AG04449 (cell line): ENCODE results near the gene TNRC18.

ENCODE experiments used
- CTCF ChIA-PET: fragments of 350-600 bp; formaldehyde crosslinking; extraction: SDS; loops from one replicate; lab custom pipeline; 2021; ENCODE audit warnings: antibody characterized with exemption; lab: Yijun Ruan, JAX
- POLR2A ChIA-PET: fragments of 400-600, 350-600 bp; formaldehyde crosslinking; extraction: SDS; loops from one replicate; lab custom pipeline; 2020; ENCODE audit warnings: antibody characterized with exemption, inconsistent platforms; lab: Yijun Ruan, JAX
- DNase-seq: peaks from one replicate; pipeline ENCODE4 v3.0.0-alpha.2; 2010; ENCODE audit warnings: low read depth, low spot score
- H3K4me3 ChIP-seq: 2 replicates; pipeline ENCODE4 v1.5.1; 2011; ENCODE audit warnings: low read depth, mild to moderate bottlenecking, control low read depth, low read length
- TF ChIP-seq, protein P1 (sequence below): IDR thresholded peaks from one replicate; pipeline ENCODE4 v1.5.1; 2011; ENCODE audit warnings: mild to moderate bottlenecking, moderate library complexity, low read length, control low read depth, inconsistent platforms; ENCODE audit not compliant: insufficient read depth; ENCODE audit errors: missing control alignments

Gene TNRC18

DNA sequence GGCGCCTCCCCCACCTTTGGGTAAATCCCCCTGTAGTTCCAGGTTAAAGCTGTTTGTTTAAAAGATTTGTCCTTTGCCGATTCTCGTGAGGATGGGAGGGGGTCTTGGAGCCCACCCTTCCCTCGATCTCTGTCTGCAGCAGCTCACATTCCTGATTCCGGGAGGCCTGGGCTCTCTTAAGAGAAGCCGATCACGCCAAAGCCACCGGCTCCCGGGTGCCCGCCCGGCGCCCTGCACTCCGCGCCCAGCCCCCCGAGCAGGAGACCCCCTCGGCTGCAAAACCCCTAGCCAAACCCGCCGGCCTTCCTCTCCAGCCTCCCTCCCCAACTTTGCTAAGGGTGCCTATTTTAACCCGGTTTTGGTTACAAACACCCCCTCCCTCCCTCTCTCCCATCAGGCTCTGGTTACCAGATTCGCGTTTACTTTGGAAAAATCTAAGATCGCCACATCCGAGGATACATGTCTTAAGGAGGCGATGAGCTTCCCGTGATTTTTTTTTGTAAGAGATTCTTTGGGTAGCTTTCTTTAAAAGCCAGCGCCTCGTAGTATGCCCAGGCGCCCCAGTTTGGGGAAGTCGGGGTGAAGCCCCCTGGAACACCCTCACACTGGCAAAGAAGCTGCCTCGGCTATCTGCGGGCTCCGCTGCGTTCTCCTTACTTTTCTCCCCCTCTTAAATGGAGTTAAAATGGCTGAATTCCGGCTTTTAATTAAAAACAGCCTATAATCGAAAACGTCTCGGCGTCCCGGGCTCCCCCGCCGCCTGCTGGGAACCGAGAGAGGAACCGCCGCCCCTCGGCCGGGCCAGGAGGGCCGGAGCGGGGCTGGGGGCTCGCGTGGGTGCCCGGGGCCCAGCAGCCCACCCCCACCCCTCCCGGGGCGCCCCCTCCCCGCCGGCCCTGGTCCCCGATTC is 983 bp downstream of the TNRC18 start:
- CTCF ChIA-PET = interaction anchor here (0.9 to 4.9 kb wide), 4 partner anchors 56 to 183 kb away, joined by 3 to 19 read pairs (median 6); no protein-coding TSS in a partner anchor
- POLR2A ChIA-PET = interaction anchor here (0.5 to 1.4 kb wide), 5 partner anchors 14 to 182 kb away, joined by 3 to 6 read pairs (median 4); no protein-coding TSS in a partner anchor
- H3K4me3 ChIP-seq = peak overlapping the region; percentile 82
- no peak for DNase-seq
- TF ChIP-seq, protein P1, sequence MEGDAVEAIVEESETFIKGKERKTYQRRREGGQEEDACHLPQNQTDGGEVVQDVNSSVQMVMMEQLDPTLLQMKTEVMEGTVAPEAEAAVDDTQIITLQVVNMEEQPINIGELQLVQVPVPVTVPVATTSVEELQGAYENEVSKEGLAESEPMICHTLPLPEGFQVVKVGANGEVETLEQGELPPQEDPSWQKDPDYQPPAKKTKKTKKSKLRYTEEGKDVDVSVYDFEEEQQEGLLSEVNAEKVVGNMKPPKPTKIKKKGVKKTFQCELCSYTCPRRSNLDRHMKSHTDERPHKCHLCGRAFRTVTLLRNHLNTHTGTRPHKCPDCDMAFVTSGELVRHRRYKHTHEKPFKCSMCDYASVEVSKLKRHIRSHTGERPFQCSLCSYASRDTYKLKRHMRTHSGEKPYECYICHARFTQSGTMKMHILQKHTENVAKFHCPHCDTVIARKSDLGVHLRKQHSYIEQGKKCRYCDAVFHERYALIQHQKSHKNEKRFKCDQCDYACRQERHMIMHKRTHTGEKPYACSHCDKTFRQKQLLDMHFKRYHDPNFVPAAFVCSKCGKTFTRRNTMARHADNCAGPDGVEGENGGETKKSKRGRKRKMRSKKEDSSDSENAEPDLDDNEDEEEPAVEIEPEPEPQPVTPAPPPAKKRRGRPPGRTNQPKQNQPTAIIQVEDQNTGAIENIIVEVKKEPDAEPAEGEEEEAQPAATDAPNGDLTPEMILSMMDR = no peak

DNA sequence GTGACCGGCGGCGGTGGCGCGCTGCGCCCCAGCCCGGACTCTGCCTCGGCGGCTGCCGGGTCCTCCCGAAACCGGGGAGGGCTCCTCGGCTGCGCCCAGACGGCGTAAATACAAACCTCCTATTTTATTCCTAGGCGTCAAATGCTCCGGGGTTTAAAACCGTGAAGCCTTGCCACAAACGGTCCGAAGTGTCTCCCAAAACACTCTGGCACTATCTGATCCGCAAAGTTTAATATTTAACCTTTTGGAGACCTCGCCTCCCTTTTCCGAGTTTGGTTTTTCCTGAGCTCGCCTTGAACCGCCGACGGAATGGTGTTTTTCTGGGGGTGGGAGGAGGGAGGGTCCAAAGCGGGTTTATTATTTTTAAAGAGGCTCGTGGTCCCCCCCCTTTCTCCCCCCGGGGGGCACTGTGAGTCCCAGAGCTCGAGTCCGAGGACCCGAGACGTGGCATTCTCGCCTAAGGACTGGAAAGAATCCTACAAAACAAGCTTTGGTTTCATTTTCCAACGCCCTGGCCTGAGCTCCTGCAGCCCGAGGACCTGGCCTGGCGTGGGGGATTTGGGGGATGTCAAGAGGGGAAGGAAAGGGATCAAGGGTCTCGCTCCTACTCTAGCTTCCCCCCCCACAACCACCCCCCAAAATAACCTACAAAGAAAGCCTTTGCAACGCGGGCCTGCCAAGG is 1.8 kb downstream of the TNRC18 start:
- CTCF ChIA-PET = interaction anchor here (0.9 to 4.9 kb wide), 3 partner anchors 56 to 182 kb away, joined by 3 to 19 read pairs (median 4); no protein-coding TSS in a partner anchor
- TF ChIP-seq, protein P1 = no peak
- no peak for DNase-seq
- POLR2A ChIA-PET = interaction anchor here (0.5 to 1.4 kb wide), 5 partner anchors 13 to 181 kb away, joined by 3 to 6 read pairs (median 4); no protein-coding TSS in a partner anchor
- H3K4me3 ChIP-seq = peak overlapping the region; percentile 82

DNA sequence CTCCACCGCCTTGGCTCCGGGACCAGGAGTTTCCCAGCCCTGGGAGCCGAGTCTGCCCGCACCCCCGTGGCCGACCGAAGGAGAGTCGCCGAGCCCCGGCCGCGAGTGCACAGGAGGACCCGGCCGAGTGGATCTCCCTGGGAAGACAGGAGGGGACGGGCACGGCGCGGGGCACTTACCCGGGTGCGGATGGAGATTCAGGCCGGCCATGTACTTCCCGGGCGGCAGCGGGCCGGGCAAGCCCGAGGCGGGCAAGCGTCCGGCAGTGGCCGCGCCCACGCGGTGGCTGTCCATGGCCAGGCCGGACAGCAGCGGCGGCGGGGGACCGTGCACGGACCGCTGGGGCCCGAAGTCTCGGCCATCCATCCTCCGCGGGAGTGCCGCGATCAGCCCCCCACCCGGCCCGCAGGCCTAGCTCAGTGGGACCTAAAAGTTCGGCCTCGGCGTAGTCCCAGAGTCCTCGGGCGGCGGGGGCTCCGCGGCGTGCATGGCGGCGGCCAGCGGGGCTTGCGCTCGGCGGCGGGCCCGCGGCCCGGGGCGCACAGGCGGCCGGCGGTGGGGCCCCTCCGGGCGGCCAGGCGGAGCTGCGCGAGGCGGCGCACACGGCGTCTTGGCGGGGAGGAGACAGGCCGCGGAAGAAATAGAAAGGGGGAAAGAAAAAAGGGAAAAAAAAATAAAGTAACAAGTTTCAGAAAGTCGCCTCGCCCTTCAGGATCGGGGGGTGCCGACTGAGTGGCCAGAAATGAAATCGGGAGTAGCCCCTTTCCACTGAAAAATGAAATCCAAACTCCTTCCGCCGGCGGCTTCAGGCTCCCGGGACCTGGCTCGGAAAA is 2.5 kb downstream of the TNRC18 start:
- TF ChIP-seq, protein P1 = no peak
- no peak for DNase-seq
- ChIA-PET POLR2A (interaction anchor here (1.1 to 1.4 kb wide), 3 partner anchors 12 to 180 kb away, joined by 4 to 6 read pairs (median 6); no protein-coding TSS in a partner anchor), CTCF (interaction anchor here (1.5 to 4.9 kb wide), 2 partner anchors 55 to 181 kb away, joined by 4 to 19 read pairs; no protein-coding TSS in a partner anchor)
- peak overlapping the region; percentile 82 for H3K4me3 ChIP-seq

DNA sequence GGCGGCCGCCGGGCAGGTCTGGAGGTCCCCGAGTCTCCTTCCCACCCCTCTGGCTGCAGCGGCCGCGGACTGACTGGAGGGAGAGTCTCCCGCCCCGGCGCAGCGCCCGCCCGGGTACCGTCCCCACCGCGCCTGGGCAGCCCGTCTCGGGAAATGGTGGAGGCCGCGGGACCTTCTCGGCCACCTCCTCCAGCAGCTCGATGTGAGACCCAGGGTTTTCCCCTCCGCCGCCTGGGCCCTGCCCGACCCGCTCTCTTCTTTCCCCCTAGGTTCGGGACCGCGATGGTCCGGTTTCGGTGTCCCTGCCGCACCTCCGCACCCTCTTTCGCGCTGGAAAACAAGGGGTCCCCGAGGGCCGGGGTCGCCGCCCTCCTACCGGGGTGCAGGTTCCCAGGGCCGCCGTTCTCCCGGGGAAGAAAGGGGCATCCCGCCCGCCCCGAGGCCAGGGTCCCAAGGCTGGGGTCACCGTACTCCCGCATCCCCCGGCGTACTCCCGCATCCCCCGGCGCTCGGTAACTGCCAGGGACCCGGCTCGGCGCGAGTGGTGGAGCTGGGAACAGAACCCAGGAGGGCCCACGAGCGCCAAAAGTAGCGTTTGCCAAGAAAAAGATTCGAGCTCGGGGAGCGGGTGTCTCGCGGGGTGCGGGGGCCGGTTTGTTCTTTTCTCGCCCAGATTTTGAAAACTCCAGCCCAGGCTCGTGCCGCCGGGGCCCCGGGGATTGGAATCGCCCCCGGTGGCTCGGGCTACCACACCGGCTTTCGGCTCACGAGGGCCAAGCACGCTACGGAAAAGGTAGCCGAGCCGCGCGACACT is 3.4 kb downstream of the TNRC18 start:
- POLR2A ChIA-PET = interaction anchor here (0.7 kb wide), 1 partner anchor 20 kb away, joined by 3 read pairs; no protein-coding TSS in a partner anchor
- TF ChIP-seq, protein P1 = no peak
- no peak for DNase-seq
- CTCF ChIA-PET = no interaction called here
- H3K4me3 ChIP-seq = peak overlapping the region; percentile 82

DNA sequence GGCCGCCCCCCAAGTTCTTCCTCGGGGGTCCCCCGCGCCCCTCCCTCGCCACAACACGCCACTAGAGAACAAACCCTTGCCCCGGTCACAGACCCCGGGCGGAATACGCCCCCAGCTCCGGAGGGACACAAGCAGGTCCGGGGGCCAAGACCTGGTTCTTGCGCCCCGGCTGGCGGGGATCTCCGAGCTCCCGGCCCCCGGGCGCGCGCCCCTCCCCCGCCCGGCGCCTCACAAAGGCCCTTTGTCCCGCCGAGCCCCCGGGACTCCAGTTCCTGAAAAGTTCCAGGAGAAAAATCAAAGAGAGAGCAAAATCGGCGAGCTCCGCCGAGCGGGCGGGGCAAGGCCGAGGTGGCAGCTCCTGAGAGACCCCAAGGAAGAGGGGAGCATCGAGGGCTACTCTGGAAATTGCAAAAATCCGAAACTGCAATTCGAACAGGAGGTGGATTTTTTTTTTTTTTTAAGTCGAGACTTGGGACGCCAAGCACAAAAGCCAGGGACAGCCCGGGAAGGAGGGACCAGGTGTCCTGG is 4.0 kb downstream of the TNRC18 start:
- ChIA-PET POLR2A (interaction anchor here (0.7 kb wide), 1 partner anchor 19 kb away, joined by 3 read pairs; no protein-coding TSS in a partner anchor), CTCF (interaction anchor here (0.6 kb wide), 1 partner anchor 644 kb away, joined by 4 read pairs; the partner anchor contains the start of gene AP5Z1)
- DNase-seq = no peak
- TF ChIP-seq, protein P1 = no peak
- peak overlapping the region; percentile 82 for H3K4me3 ChIP-seq
